ENCODE measurements around the gene LPP. TPM values are rescaled to one million over a fixed set of nuclear protein-coding genes. Genes with fewer than 3 reads are reported as not detected.
"Not testable (repeated sequence)": the region's sequence is repeated elsewhere in the genome, so short reads cannot be mapped to it uniquely, and the experiment has no call there.

The LPP gene
- total RNA-seq, 1 experiment from 2014 or later: 264 TPM

GRCh38 chr3:188698436-188698835 lies 544.5 kb downstream of the LPP start:
- no TSS peak for BruUV-seq (replicated peaks)
- H3K4me3 Mint-ChIP-seq (ENCODE audit: low read depth, unreplicated experiment): no peak overlapping the region
- H3K36me3 Mint-ChIP-seq (ENCODE audit: insufficient read depth, unreplicated experiment): no peaks in the 10 kb centered on the region
- H3K4me1 Mint-ChIP-seq (ENCODE audit: low read depth, unreplicated experiment): no peaks in the 10 kb centered on the region
- intact Hi-C loops (cut with micrococcal nuclease; ENCODE audit: unreplicated experiment): no loop called here
- no peak for TF ChIP-seq CTCF (IDR thresholded peaks at IDR 0.05; ENCODE audit: unreplicated experiment)
- H3K27ac Mint-ChIP-seq (ENCODE audit: unreplicated experiment): no peak overlapping the region
- no peaks in the 10 kb centered on the region for H3K9me3 Mint-ChIP-seq (ENCODE audit: low read depth, unreplicated experiment)
- CTCF ChIA-PET: no interaction called here
- no peak for DNase-seq
- H3K27me3 Mint-ChIP-seq (ENCODE audit: unreplicated experiment): no peaks in the 10 kb centered on the region

- no peaks in the 10 kb centered on the region for H3K36me3 Mint-ChIP-seq (ENCODE audit: insufficient read depth, unreplicated experiment)
These were observed 546.5 kb downstream of the LPP start for GRCh38 chr3:188700501-188700900.

GRCh38 chr3:188700918-188701317 lies 547.0 kb downstream of the LPP start:
- DNase-seq: no peak
- CTCF ChIA-PET: interaction anchor here (1.2 kb wide), 1 partner anchor 48 kb away, joined by 3 read pairs; no protein-coding TSS in a partner anchor
- intact Hi-C loops (cut with micrococcal nuclease; ENCODE audit: unreplicated experiment): no loop called here

More at GRCh38 chr3:188700501-188700900, 546.5 kb downstream of the LPP start:
- intact Hi-C loops (cut with micrococcal nuclease; ENCODE audit: unreplicated experiment): no loop called here
- DNase-seq: no peak
- H3K9me3 Mint-ChIP-seq (ENCODE audit: low read depth, unreplicated experiment): no peaks in the 10 kb centered on the region
- BruUV-seq (replicated peaks): no TSS peak
- H3K27ac Mint-ChIP-seq (ENCODE audit: unreplicated experiment): no peak overlapping the region
- H3K4me1 Mint-ChIP-seq (ENCODE audit: low read depth, unreplicated experiment): no peaks in the 10 kb centered on the region
- H3K4me3 Mint-ChIP-seq (ENCODE audit: low read depth, unreplicated experiment): no peak overlapping the region
- TF ChIP-seq CTCF (IDR thresholded peaks at IDR 0.05; ENCODE audit: unreplicated experiment): no peak
- CTCF ChIA-PET: no interaction called here
- H3K27me3 Mint-ChIP-seq (ENCODE audit: unreplicated experiment): no peaks in the 10 kb centered on the region

GRCh38 chr3:188701485-188701969 lies 547.6 kb downstream of the LPP start:
- BruUV-seq (replicated peaks): no TSS peak
- H3K27ac Mint-ChIP-seq (ENCODE audit: unreplicated experiment): no peak overlapping the region
- H3K9me3 Mint-ChIP-seq (ENCODE audit: low read depth, unreplicated experiment): no peaks in the 10 kb centered on the region
- CTCF ChIA-PET: interaction anchor here (0.6 to 1.2 kb wide), 5 partner anchors 47 to 1375 kb away, joined by 3 to 8 read pairs (median 6); no protein-coding TSS in a partner anchor
- H3K36me3 Mint-ChIP-seq (ENCODE audit: insufficient read depth, unreplicated experiment): no peaks in the 10 kb centered on the region
- no peak for TF ChIP-seq CTCF (IDR thresholded peaks at IDR 0.05; ENCODE audit: unreplicated experiment)
- no peaks in the 10 kb centered on the region for H3K27me3 Mint-ChIP-seq (ENCODE audit: unreplicated experiment)
- no peaks in the 10 kb centered on the region for H3K4me1 Mint-ChIP-seq (ENCODE audit: low read depth, unreplicated experiment)
- DNase-seq: no peak
- H3K4me3 Mint-ChIP-seq (ENCODE audit: low read depth, unreplicated experiment): no peak overlapping the region
- intact Hi-C loops (cut with micrococcal nuclease; ENCODE audit: unreplicated experiment): no loop called here

More at GRCh38 chr3:188700918-188701317, 547.0 kb downstream of the LPP start:
- Mint-ChIP-seq H3K27me3 (ENCODE audit: unreplicated experiment) (no peaks in the 10 kb centered on the region), H3K9me3 (ENCODE audit: low read depth, unreplicated experiment) (no peaks in the 10 kb centered on the region), H3K4me1 (ENCODE audit: low read depth, unreplicated experiment) (no peaks in the 10 kb centered on the region), H3K27ac (ENCODE audit: unreplicated experiment) (no peak overlapping the region), H3K4me3 (ENCODE audit: low read depth, unreplicated experiment) (no peak overlapping the region), H3K36me3 (ENCODE audit: insufficient read depth, unreplicated experiment) (no peaks in the 10 kb centered on the region)
- BruUV-seq (replicated peaks): no TSS peak
- TF ChIP-seq CTCF (IDR thresholded peaks at IDR 0.05; ENCODE audit: unreplicated experiment): no peak

GRCh38 chr3:188702028-188702427 lies 548.1 kb downstream of the LPP start:
- H3K36me3 Mint-ChIP-seq (ENCODE audit: insufficient read depth, unreplicated experiment); intact Hi-C loops (cut with micrococcal nuclease; ENCODE audit: unreplicated experiment); H3K27me3 Mint-ChIP-seq (ENCODE audit: unreplicated experiment); H3K4me3 Mint-ChIP-seq (ENCODE audit: low read depth, unreplicated experiment); H3K9me3 Mint-ChIP-seq (ENCODE audit: low read depth, unreplicated experiment); H3K4me1 Mint-ChIP-seq (ENCODE audit: low read depth, unreplicated experiment); DNase-seq; H3K27ac Mint-ChIP-seq (ENCODE audit: unreplicated experiment); BruUV-seq (replicated peaks): not testable (repeated sequence)
- CTCF ChIA-PET: interaction anchor here (0.6 to 1.2 kb wide), 3 partner anchors 46 to 935 kb away, joined by 3 to 6 read pairs (median 4); no protein-coding TSS in a partner anchor
